AG04450 (cell line): ENCODE results near the gene APBB2. TPM values are rescaled to one million over a fixed set of nuclear protein-coding genes. Genes with fewer than 3 reads are reported as not detected.

ENCODE experiments used
- CTCF ChIA-PET: fragments of 300-600, 350-600 bp; formaldehyde crosslinking; extraction: SDS; loops from one replicate; lab custom pipeline; 2022; ENCODE audit warnings: antibody characterized with exemption, inconsistent platforms; lab: Charles Lee
- POLR2A ChIA-PET: fragments of 350-600 bp; formaldehyde crosslinking; extraction: SDS; loops from one replicate; lab custom pipeline; 2021; ENCODE audit warnings: antibody characterized with exemption, inconsistent platforms; lab: Yijun Ruan, JAX
- DNase-seq: peaks from one replicate; pipeline ENCODE4 v3.0.0-alpha.2; 2011; ENCODE audit warnings: low read depth, low spot score
- H3K27ac ChIP-seq: one replicate; pipeline ENCODE4 v1.5.1; 2012; ENCODE audit warnings: low read depth, low read length, control low read depth
- H3K27me3 ChIP-seq: one replicate; pipeline ENCODE4 v1.6.0; 2012; ENCODE audit warnings: low read length; ENCODE audit not compliant: control insufficient read depth, insufficient read depth
- H3K4me3 ChIP-seq: 2 replicates; pipeline ENCODE4 v1.5.1; 2011; ENCODE audit warnings: mild to moderate bottlenecking, low read depth, low read length, control low read depth
- H3K9me3 ChIP-seq: 2 replicates; pipeline ENCODE4 v1.5.1; 2012; ENCODE audit warnings: low read length; ENCODE audit not compliant: control insufficient read depth, insufficient read depth
- CTCF ChIP-seq: IDR thresholded peaks from 2 replicates; pipeline ENCODE4 v1.5.1; 2011; ENCODE audit warnings: low read depth, low read length, control low read depth, inconsistent platforms
- polyA plus RNA-seq: library from polyadenylated mRNA; depleted of rRNA; stranded (reverse); fragments of >200 nt; gene quantifications from 2 replicates; pipeline ENCODE4 v1.2.3, GENCODE V29; 2011

APBB2 gene
- polyA plus RNA-seq, 1 experiment: 52.7 TPM

- TF ChIP-seq CTCF: no peak
- DNase-seq: no peak
- no peaks in the 10 kb centered on the region for H3K27me3 ChIP-seq
- ChIA-PET POLR2A (interaction anchor here (1.2 kb wide), 1 partner anchor 16 kb away, joined by 4 read pairs; no protein-coding TSS in a partner anchor), CTCF (interaction anchor here (0.9 to 1.8 kb wide), 4 partner anchors 11 to 257 kb away, joined by 3 to 9 read pairs (median 5); partner anchors contain the start of gene APBB2)
- H3K9me3 ChIP-seq: peaks cover 4% of the 10 kb centered on the region; the same call in 1 of the 2 replicates
- H3K4me3 ChIP-seq: no peak overlapping the region
- H3K27ac ChIP-seq: no peak overlapping the region
These were observed 257.6 kb downstream of the APBB2 start for GRCh38 chr4:40956721-40957255.

GRCh38 chr4:40954088-40954668 is 260.2 kb downstream of the APBB2 start:
- CTCF ChIA-PET: no interaction called here
- TF ChIP-seq CTCF: no peak
- no peak for DNase-seq
- no peaks in the 10 kb centered on the region for H3K27me3 ChIP-seq
- H3K27ac ChIP-seq: no peak overlapping the region
- POLR2A ChIA-PET: no interaction called here
- no peak overlapping the region for H3K4me3 ChIP-seq
- H3K9me3 ChIP-seq: no peaks in the 10 kb centered on the region

GRCh38 chr4:40953283-40954087 is 260.9 kb downstream of the APBB2 start:
- no peak for DNase-seq
- TF ChIP-seq CTCF: no peak
- no peaks in the 10 kb centered on the region for H3K9me3 ChIP-seq
- no peak overlapping the region for H3K4me3 ChIP-seq
- H3K27me3 ChIP-seq: no peaks in the 10 kb centered on the region
- H3K27ac ChIP-seq: peak overlapping the region; percentile 39
- POLR2A ChIA-PET: interaction anchor here (0.7 kb wide), 1 partner anchor 22 kb away, joined by 7 read pairs; no protein-coding TSS in a partner anchor
- CTCF ChIA-PET: interaction anchor here (1.2 kb wide), 1 partner anchor 23 kb away, joined by 4 read pairs; no protein-coding TSS in a partner anchor

- H3K4me3 ChIP-seq: no peak overlapping the region
- no peak for TF ChIP-seq CTCF
- H3K9me3 ChIP-seq: no peaks in the 10 kb centered on the region
- H3K27ac ChIP-seq: no peak overlapping the region
- DNase-seq: no peak
- H3K27me3 ChIP-seq: no peaks in the 10 kb centered on the region
- POLR2A ChIA-PET: interaction anchor here (0.7 kb wide), 1 partner anchor 22 kb away, joined by 7 read pairs; no protein-coding TSS in a partner anchor
- CTCF ChIA-PET: interaction anchor here (1.0 to 1.2 kb wide), 3 partner anchors 24 to 261 kb away, joined by 3 to 4 read pairs (median 4); partner anchors contain the start of gene APBB2
These were observed 261.7 kb downstream of the APBB2 start for GRCh38 chr4:40952672-40953071.
